Upper lobe of left lung (tissue), 6 donors: ENCODE measurements around the gene CCIN. TPM values are rescaled to one million over a fixed set of nuclear protein-coding genes. Genes with fewer than 3 reads are reported as not detected.
A peak's percentile ranks its signal among the peaks of the same experiment; 100 is the strongest.

Experiments
- ATAC-seq, 2 donors: fragments of 200-7000 bp; cut with Tn5 transposase; one replicate each; pipeline ENCODE4 v1.9.1; 2022; ENCODE audit warnings: mild to moderate bottlenecking in 2 of 2, moderate library complexity in 2 of 2; ENCODE audit not compliant: low FRiP score in 2 of 2
- DNase-seq, 2 donors: peaks; one replicate each; pipeline ENCODE4 v3.0.0-alpha.2; 2019 to 2020
- H3K27ac ChIP-seq, 4 donors: fragments of 200-600 bp; sonication (generic); one replicate each; pipeline ENCODE4 v1.5.1; 2016 to 2019
- H3K27me3 ChIP-seq, 4 donors: fragments of 200-600 bp; sonication (generic); one replicate each; pipeline ENCODE4 v1.5.1; 2017 to 2019
- H3K36me3 ChIP-seq, 4 donors: fragments of 200-600 bp; sonication (generic); one replicate each; pipeline ENCODE4 v1.5.1; 2016 to 2019
- H3K4me1 ChIP-seq, 4 donors: fragments of 200-600 bp; sonication (generic); one replicate each; pipeline ENCODE4 v1.5.1; 2018 to 2019
- H3K4me3 ChIP-seq, 4 donors: fragments of 200-600 bp; sonication (generic); one replicate each; pipeline ENCODE4 v1.5.1; 2017 to 2019; ENCODE audit warnings: mild to moderate bottlenecking in 2 of 4, moderate library complexity in 1 of 4
- H3K9me3 ChIP-seq, 4 donors: fragments of 200-600 bp; sonication (generic); one replicate each; pipeline ENCODE4 v1.5.1; 2018 to 2019
- EP300 ChIP-seq, 4 donors: sonication (generic); formaldehyde crosslinking; IDR thresholded peaks; one replicate each; pipeline ENCODE4 v1.5.1; 2017; ENCODE audit warnings: antibody characterized with exemption in 4 of 4, control low read depth in 2 of 4
- POLR2A ChIP-seq, 4 donors: fragments of 450-650 bp; IDR thresholded peaks; one replicate each; pipeline ENCODE4 v1.5.1; 2016 to 2017; ENCODE audit warnings: antibody characterized with exemption in 4 of 4, mild to moderate bottlenecking in 2 of 4
- POLR2AphosphoS5 ChIP-seq, 2 donors: sonication (generic); formaldehyde crosslinking; IDR thresholded peaks; one replicate each; pipeline ENCODE4 v1.5.1; 2017; ENCODE audit warnings: antibody characterized with exemption in 2 of 2
- WGBS, 2 donors: methylation state at CpG; one replicate each; pipeline ENCODE4 v1.1.5; 2017 to 2018; 5-methylcytosine and 5-hydroxymethylcytosine counted together
- total RNA-seq, 6 donors: library from RNA; depleted of rRNA in 4 of 6; stranded (reverse); fragments of >200 nt in 4 of 6; gene quantifications; one replicate each; pipeline versions ENCODE4 v1.1.0 to v1.2.1, GENCODE V29; 2016 to 2021
- TF ChIP-seq, protein P1 (sequence below), 6 experiments: fragments of 450-650 bp in 4 of 6; fragments of 200-600 bp in 2 of 6; sonication (generic) in 2 of 6; IDR thresholded peaks; one replicate each; pipeline ENCODE4 v1.5.1; 2016 to 2019; ENCODE audit warnings: antibody characterized with exemption in 6 of 6
- donor health status: DM: no; HTN: no; CAD: no; lungs with moderate emphysema.
- donor health status: DM: no; HTN: yes; CAD: no; lungs with severe emphysema.

The CCIN gene
- total RNA-seq, 6 donors from 2014 or later, result 0.30 to 1.4 (median 0.49) TPM; not detected in 1

DNA sequence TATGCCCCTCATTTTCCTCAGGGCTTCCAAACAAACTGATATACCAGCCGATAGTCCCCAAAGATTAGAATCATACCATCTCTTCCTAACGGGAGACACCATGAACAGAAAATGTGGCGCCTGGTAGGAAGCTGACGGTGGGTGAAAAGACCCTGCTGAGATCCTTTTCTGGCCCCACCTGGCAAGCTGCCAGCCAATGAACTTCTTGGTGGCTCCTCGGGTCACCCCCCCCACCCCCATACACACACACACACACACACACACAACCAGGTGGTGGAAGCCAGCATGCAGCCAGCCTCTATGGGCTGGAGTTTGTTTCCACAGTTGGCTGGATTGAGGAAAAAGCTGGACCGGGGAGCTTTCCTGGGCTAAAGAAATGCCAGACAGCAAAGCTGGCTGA is 4.8 kb upstream of the CCIN start:
- no peaks in the 10 kb centered on the region for H3K27me3 ChIP-seq
- H3K9me3 ChIP-seq, result no peaks in the 10 kb centered on the region
- DNase-seq, result no peak
- no peak overlapping the region for H3K4me3 ChIP-seq
- 82 to 88% methylated on average over 6 of the region's 6 CpGs for WGBS, 2 donors
- peak overlapping the region in 1 of 4 donors; percentile 40 for H3K27ac ChIP-seq
- peaks cover 9 to 16% (median 15%) of the 10 kb centered on the region in 4 donors for H3K4me1 ChIP-seq
- no peak for ATAC-seq
- TF ChIP-seq EP300 (IDR thresholded peaks at IDR 0.05) (no peak), POLR2AphosphoS5 (IDR thresholded peaks at IDR 0.05) (no peak), POLR2A (IDR thresholded peaks at IDR 0.05) (no peak)
- TF ChIP-seq, protein P1, sequence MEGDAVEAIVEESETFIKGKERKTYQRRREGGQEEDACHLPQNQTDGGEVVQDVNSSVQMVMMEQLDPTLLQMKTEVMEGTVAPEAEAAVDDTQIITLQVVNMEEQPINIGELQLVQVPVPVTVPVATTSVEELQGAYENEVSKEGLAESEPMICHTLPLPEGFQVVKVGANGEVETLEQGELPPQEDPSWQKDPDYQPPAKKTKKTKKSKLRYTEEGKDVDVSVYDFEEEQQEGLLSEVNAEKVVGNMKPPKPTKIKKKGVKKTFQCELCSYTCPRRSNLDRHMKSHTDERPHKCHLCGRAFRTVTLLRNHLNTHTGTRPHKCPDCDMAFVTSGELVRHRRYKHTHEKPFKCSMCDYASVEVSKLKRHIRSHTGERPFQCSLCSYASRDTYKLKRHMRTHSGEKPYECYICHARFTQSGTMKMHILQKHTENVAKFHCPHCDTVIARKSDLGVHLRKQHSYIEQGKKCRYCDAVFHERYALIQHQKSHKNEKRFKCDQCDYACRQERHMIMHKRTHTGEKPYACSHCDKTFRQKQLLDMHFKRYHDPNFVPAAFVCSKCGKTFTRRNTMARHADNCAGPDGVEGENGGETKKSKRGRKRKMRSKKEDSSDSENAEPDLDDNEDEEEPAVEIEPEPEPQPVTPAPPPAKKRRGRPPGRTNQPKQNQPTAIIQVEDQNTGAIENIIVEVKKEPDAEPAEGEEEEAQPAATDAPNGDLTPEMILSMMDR (IDR thresholded peaks at IDR 0.05), result no peak
- H3K36me3 ChIP-seq, result no peaks in the 10 kb centered on the region

DNA sequence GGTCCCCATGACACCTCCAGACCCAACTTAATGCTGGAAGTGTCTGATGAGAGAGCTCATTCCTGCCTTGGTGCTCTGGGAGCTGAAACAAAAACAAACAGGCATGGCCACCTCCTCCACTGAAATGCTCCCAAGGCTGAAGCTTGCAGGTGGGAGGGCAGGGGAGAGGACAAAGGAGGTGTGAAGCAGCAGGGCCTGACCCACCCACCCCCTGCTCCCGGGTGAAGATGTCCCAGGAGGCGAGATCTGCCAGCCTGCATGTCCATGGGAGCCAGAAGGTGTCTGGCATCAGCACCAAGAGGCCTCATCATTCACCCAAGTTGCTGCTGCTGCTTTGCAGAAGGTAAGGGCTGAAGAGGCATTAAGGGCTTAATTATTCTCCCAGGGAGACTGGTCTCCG is 4.2 kb upstream of the CCIN start:
- ATAC-seq, result no peak
- H3K36me3 ChIP-seq, result no peaks in the 10 kb centered on the region
- H3K27ac ChIP-seq, result no peak overlapping the region
- no peak overlapping the region for H3K4me3 ChIP-seq
- H3K9me3 ChIP-seq, result no peaks in the 10 kb centered on the region
- H3K27me3 ChIP-seq, result no peaks in the 10 kb centered on the region
- peaks cover 9 to 16% (median 15%) of the 10 kb centered on the region in 4 donors for H3K4me1 ChIP-seq
- no peak for TF ChIP-seq POLR2A (IDR thresholded peaks at IDR 0.05)
- no peak for TF ChIP-seq EP300 (IDR thresholded peaks at IDR 0.05)
- TF ChIP-seq POLR2AphosphoS5 (IDR thresholded peaks at IDR 0.05), result no peak
- WGBS, 2 donors, result 73 to 82% methylated on average over 3 of the region's 3 CpGs
- DNase-seq, result no peak

DNA sequence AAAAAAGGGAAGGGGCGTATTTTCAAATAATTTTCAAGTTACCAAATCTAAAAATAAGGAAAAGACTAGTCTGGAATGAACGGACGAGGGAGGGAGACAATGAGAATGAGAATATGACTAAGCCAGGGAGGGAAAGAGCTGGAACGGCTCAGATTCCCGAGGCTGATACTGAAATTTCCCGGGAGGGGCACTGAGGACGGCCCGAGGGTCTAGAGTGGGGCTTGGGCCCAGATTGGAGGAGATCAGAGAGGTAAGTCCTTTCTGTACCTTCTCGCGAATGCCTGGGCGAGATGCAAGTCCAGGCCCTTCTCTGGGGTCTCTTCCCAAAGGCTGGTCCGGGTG is 3.4 kb upstream of the CCIN start:
- Histone ChIP-seq H3K27ac (peak overlapping the region; percentile 17 to 74 (median 50)), H3K36me3 (no peaks in the 10 kb centered on the region), H3K9me3 (no peaks in the 10 kb centered on the region), H3K4me1 (peaks cover 9 to 16% (median 15%) of the 10 kb centered on the region in 4 donors), H3K4me3 (peak overlapping the region in 3 of 4 donors; percentile 34 to 49 (median 48)), H3K27me3 (no peaks in the 10 kb centered on the region)
- ATAC-seq (peak; percentile 6 to 67), DNase-seq (no peak)
- 53 to 67% methylated on average over 11 to 12 of the region's 12 CpGs for WGBS, 2 donors
- TF ChIP-seq, protein P1 (IDR thresholded peaks at IDR 0.05), result no peak
- TF ChIP-seq POLR2A (IDR thresholded peaks at IDR 0.05) (no peak), EP300 (IDR thresholded peaks at IDR 0.05) (no peak), POLR2AphosphoS5 (IDR thresholded peaks at IDR 0.05) (no peak)

DNA sequence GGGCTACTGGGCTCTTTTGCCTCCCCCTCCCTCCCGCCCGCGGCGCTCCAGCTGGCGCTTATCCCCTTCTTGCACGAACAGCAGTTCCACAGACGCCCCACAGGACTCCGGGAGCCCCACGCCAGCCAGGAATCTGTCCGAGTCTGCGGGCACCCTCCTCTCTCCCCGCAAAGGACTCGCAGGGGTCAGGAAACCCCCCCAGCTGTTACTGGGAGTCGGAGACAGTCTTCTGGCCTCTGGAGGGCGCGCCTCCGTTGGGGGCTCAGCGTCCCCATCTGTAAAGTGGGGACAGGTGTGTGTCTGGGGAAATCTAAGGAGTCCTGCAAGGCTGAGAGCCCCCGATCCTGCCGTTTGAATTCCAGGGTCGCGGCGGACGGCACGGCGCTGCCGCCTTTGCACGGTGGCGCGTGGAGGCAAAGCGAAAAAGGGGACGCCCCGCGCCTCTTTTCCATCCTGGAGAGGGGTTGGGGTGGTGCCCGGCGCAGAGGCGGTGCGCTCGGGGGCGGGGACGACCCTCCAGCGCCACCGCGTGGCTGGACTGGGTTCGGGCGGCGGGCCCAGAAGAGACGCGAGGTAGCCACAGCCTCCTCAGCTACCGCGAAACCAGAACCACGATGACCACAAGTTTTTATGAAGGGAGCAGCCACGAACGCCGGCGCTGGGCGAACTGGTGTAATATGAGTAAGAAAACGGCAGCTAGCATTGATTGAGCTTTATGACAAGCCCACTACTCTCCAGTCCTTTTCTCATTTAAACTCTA is 2.8 kb upstream of the CCIN start:
- Histone ChIP-seq H3K36me3 (no peaks in the 10 kb centered on the region), H3K4me1 (peaks cover 9 to 16% (median 15%) of the 10 kb centered on the region in 4 donors), H3K27me3 (no peaks in the 10 kb centered on the region), H3K27ac (peak overlapping the region; percentile 17 to 74 (median 50)), H3K4me3 (peak overlapping the region; percentile 1 to 49 (median 41)), H3K9me3 (no peaks in the 10 kb centered on the region)
- ATAC-seq (peak; percentile 95), DNase-seq (peak; percentile 88 to 97)
- TF ChIP-seq POLR2A (IDR thresholded peaks at IDR 0.05) (peak in 1 of 4 donors; percentile 21), POLR2AphosphoS5 (IDR thresholded peaks at IDR 0.05) (peak in 1 of 2 donors; percentile 49), EP300 (IDR thresholded peaks at IDR 0.05) (no peak)
- TF ChIP-seq, protein P1 (IDR thresholded peaks at IDR 0.05), result peak; percentile 94 to 97 (median 94)
- 0 to 14% methylated on average over 16 to 45 of the region's 58 CpGs for WGBS, 2 donors

DNA sequence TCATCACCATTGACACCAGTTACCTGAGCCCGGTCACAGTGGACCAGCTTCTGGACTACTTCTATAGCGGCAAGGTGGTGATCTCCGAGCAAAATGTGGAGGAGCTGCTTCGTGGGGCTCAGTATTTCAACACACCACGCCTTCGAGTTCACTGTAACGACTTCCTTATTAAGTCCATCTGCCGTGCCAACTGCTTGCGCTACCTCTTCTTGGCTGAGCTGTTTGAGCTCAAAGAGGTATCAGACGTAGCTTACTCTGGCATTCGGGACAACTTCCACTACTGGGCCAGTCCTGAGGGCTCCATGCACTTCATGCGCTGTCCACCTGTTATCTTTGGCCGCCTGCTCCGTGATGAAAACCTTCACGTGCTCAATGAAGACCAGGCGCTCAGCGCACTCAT is 520 bp downstream of the CCIN start:
- TF ChIP-seq POLR2A (IDR thresholded peaks at IDR 0.05) (no peak), POLR2AphosphoS5 (IDR thresholded peaks at IDR 0.05) (no peak), EP300 (IDR thresholded peaks at IDR 0.05) (no peak)
- TF ChIP-seq, protein P1 (IDR thresholded peaks at IDR 0.05), result no peak
- H3K27me3 ChIP-seq, result no peaks in the 10 kb centered on the region
- peaks cover 6 to 11% (median 10%) of the 10 kb centered on the region in 4 donors for H3K4me1 ChIP-seq
- DNase-seq, result no peak
- no peaks in the 10 kb centered on the region for H3K9me3 ChIP-seq
- 76 to 90% methylated on average over 14 to 17 of the region's 17 CpGs for WGBS, 2 donors
- ATAC-seq, result no peak
- no peak overlapping the region for H3K27ac ChIP-seq
- no peak overlapping the region for H3K4me3 ChIP-seq
- H3K36me3 ChIP-seq, result no peaks in the 10 kb centered on the region
